Caco-2 (cell line): Measurements from ENCODE around the gene TMEM132C. TPM values are rescaled to one million over a fixed set of nuclear protein-coding genes. Genes with fewer than 3 reads are reported as not detected.
"Not testable (repeated sequence)": the region's sequence is repeated elsewhere in the genome, so short reads cannot be mapped to it uniquely, and the experiment has no call there.

Source experiments
- BruUV-seq: library from RNA; stranded (reverse); fragments of 400-500 nt; replicated peaks from 2 replicates; lab custom pipeline; 2021; lab: Mats Ljungman, UMichigan
- CTCF ChIA-PET: fragments of 300-600 bp; sonication (Branson Sonifier 250); formaldehyde crosslinking; loops from one replicate; lab custom pipeline; 2022; ENCODE audit warnings: antibody characterized with exemption; lab: Charles Lee
- POLR2A ChIA-PET: fragments of 300-600 bp; sonication (Branson Sonifier 250); formaldehyde crosslinking; loops from one replicate; lab custom pipeline; 2022; ENCODE audit warnings: antibody characterized with exemption; lab: Charles Lee
- DNase-seq, 2 experiments: peaks; one replicate each; pipeline versions ENCODE4 v3.0.0 to v3.0.0-alpha.2; 2020 to 2022
- H3K27me3 ChIP-seq: replicated peaks from 2 replicates; pipeline ENCODE4 v1.6.0; 2011; ENCODE audit warnings: low read length; ENCODE audit not compliant: control insufficient read depth, insufficient read depth
- H3K36me3 ChIP-seq: 2 replicates; pipeline ENCODE4 v1.5.1; 2011; ENCODE audit warnings: low read length; ENCODE audit not compliant: control insufficient read depth, insufficient read depth
- H3K4me1 ChIP-seq: fragments of 250-450 bp; sonication (Bioruptor Pico); 2 replicates; pipeline ENCODE4 v1.5.1; 2020; ENCODE audit warnings: mild to moderate bottlenecking
- H3K4me3 ChIP-seq: 2 replicates; pipeline ENCODE4 v1.5.1; 2011; ENCODE audit warnings: low read depth, mild to moderate bottlenecking, control low read depth, low read length
- H3K9me3 ChIP-seq: fragments of 250-450 bp; sonication (Bioruptor Pico); 2 replicates; pipeline ENCODE4 v1.5.1; 2020; ENCODE audit warnings: mild to moderate bottlenecking, moderate library complexity
- H3K27ac Mint-ChIP-seq: one replicate; pipeline ENCODE4 v1.8.0; 2022; ENCODE audit warnings: mixed read lengths; ENCODE audit not compliant: unreplicated experiment
- H3K27me3 Mint-ChIP-seq: one replicate; pipeline ENCODE4 v1.8.0; 2022; ENCODE audit warnings: mixed read lengths; ENCODE audit not compliant: insufficient read depth, unreplicated experiment
- H3K36me3 Mint-ChIP-seq: one replicate; pipeline ENCODE4 v1.8.0; 2022; ENCODE audit warnings: mild to moderate bottlenecking, mixed read lengths; ENCODE audit not compliant: insufficient read depth, unreplicated experiment
- H3K4me1 Mint-ChIP-seq: one replicate; pipeline ENCODE4 v1.8.0; 2022; ENCODE audit warnings: low read depth, mixed read lengths; ENCODE audit not compliant: unreplicated experiment
- H3K4me3 Mint-ChIP-seq: one replicate; pipeline ENCODE4 v1.8.0; 2022; ENCODE audit warnings: mild to moderate bottlenecking, moderate library complexity, mixed read lengths; ENCODE audit not compliant: unreplicated experiment
- H3K9me3 Mint-ChIP-seq: one replicate; pipeline ENCODE4 v1.8.0; 2022; ENCODE audit warnings: mixed read lengths; ENCODE audit not compliant: unreplicated experiment
- CTCF ChIP-seq, 2 experiments: fragments of 200-600 bp in 1 of 2; IDR thresholded peaks; 1 replicate in 1 of 2; 2 replicates in 1 of 2; pipeline versions ENCODE4 v1.5.1 to v1.8.0; 2011 to 2022; ENCODE audit warnings: antibody characterized with exemption in 1 of 2, control low read depth in 1 of 2, inconsistent platforms in 1 of 2, low read depth in 1 of 2, low read length in 1 of 2, mild to moderate bottlenecking in 1 of 2, moderate library complexity in 1 of 2; ENCODE audit not compliant: insufficient read depth in 1 of 2, severe bottlenecking in 1 of 2, unreplicated experiment in 1 of 2
- intact Hi-C: fragments of 100-400 bp; cut with micrococcal nuclease; formaldehyde crosslinking; loops from one replicate; pipeline ENCODE4 v1.10.0; 2022; ENCODE audit not compliant: unreplicated experiment
- total RNA-seq: library from RNA; stranded (reverse); gene quantifications from 2 replicates; pipeline ENCODE4 v1.2.3, GENCODE V29; 2022

TMEM132C gene
- total RNA-seq, 1 experiment from 2014 or later = not detected

- Mint-ChIP-seq H3K27me3 (no peaks in the 10 kb centered on the region), H3K27ac (no peak overlapping the region), H3K4me1 (no peaks in the 10 kb centered on the region), H3K9me3 (no peaks in the 10 kb centered on the region), H3K4me3 (no peak overlapping the region), H3K36me3 (no peaks in the 10 kb centered on the region)
- ChIA-PET POLR2A (no interaction called here), CTCF (no interaction called here)
- DNase-seq = no peak
- Histone ChIP-seq H3K27me3 (no peaks in the 10 kb centered on the region), H3K4me1 (no peaks in the 10 kb centered on the region), H3K4me3 (no peak overlapping the region), H3K36me3 (no peaks in the 10 kb centered on the region), H3K9me3 (no peaks in the 10 kb centered on the region)
- intact Hi-C loops = no loop called here
- BruUV-seq = no TSS peak
- no peak for TF ChIP-seq CTCF (IDR thresholded peaks at IDR 0.05; ENCODE audit: insufficient read depth in 1 of 2, low read depth in 1 of 2, low read length in 1 of 2, severe bottlenecking in 1 of 2, unreplicated experiment in 1 of 2)
Observed at GRCh38 chr12:128245121-128245520, 21.8 kb upstream of the TMEM132C start.

GRCh38 chr12:128245905-128246304 is 21.1 kb upstream of the TMEM132C start:
- DNase-seq = no peak
- Histone ChIP-seq H3K4me3 (no peak overlapping the region), H3K4me1 (no peaks in the 10 kb centered on the region), H3K36me3 (no peaks in the 10 kb centered on the region), H3K27me3 (no peaks in the 10 kb centered on the region), H3K9me3 (no peaks in the 10 kb centered on the region)
- H3K4me1 Mint-ChIP-seq = no peaks in the 10 kb centered on the region
- H3K4me3 Mint-ChIP-seq = no peak overlapping the region
- H3K36me3 Mint-ChIP-seq = no peaks in the 10 kb centered on the region
- BruUV-seq = no TSS peak
- intact Hi-C loops = no loop called here
- H3K27ac Mint-ChIP-seq = no peak overlapping the region
- CTCF ChIA-PET = no interaction called here
- POLR2A ChIA-PET = no interaction called here
- no peaks in the 10 kb centered on the region for H3K27me3 Mint-ChIP-seq
- TF ChIP-seq CTCF (IDR thresholded peaks at IDR 0.05; ENCODE audit: insufficient read depth in 1 of 2, low read depth in 1 of 2, low read length in 1 of 2, severe bottlenecking in 1 of 2, unreplicated experiment in 1 of 2) = no peak
- no peaks in the 10 kb centered on the region for H3K9me3 Mint-ChIP-seq

- Mint-ChIP-seq H3K9me3 (peaks cover 8% of the 10 kb centered on the region), H3K27ac (no peak overlapping the region), H3K4me3 (no peak overlapping the region), H3K36me3 (no peaks in the 10 kb centered on the region), H3K4me1 (no peaks in the 10 kb centered on the region), H3K27me3 (no peaks in the 10 kb centered on the region)
- ChIA-PET CTCF (no interaction called here), POLR2A (no interaction called here)
- DNase-seq = no peak
- H3K9me3 ChIP-seq = no peaks in the 10 kb centered on the region
- TF ChIP-seq CTCF (IDR thresholded peaks at IDR 0.05; ENCODE audit: insufficient read depth in 1 of 2, low read depth in 1 of 2, low read length in 1 of 2, severe bottlenecking in 1 of 2, unreplicated experiment in 1 of 2) = no peak
- no peaks in the 10 kb centered on the region for H3K36me3 ChIP-seq
- intact Hi-C loops = no loop called here
- no peak overlapping the region for H3K4me3 ChIP-seq
- no peaks in the 10 kb centered on the region for H3K27me3 ChIP-seq
- BruUV-seq = no TSS peak
- H3K4me1 ChIP-seq = no peaks in the 10 kb centered on the region
Observed at GRCh38 chr12:128250096-128250495, 16.9 kb upstream of the TMEM132C start.

- H3K4me1 Mint-ChIP-seq, intact Hi-C loops, H3K4me3 Mint-ChIP-seq, H3K36me3 ChIP-seq, H3K4me1 ChIP-seq, DNase-seq, H3K27me3 ChIP-seq, BruUV-seq, POLR2A ChIA-PET, H3K36me3 Mint-ChIP-seq, H3K27me3 Mint-ChIP-seq, H3K4me3 ChIP-seq, H3K27ac Mint-ChIP-seq, CTCF ChIA-PET, H3K9me3 ChIP-seq, H3K9me3 Mint-ChIP-seq: not testable (repeated sequence)
Observed at GRCh38 chr12:128253829-128254228, 13.1 kb upstream of the TMEM132C start.
